Measurements from ENCODE around the gene SIPA1L3.

The SIPA1L3 gene

DNA sequence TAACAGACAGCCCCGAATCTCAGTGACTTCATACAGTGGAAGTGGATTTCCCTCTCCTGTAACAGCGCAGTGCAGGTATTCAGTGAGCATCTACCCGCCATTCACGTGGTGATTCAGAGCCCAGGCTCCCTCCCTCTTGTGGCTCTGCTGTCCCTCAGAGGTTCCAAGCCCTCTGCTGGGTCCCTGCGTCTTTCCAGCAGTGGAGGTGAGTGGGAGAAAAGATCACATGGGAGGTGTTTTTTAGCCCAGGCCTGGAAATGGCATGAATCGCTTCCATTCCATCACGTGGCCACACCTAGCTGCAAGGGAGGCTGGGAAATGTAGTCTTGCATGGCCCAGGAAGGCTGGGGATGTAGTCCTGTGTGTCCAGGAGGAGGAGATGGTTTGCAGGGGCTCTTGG lies 255.6 kb downstream of the SIPA1L3 start:
- DNase-seq = no peak

DNA sequence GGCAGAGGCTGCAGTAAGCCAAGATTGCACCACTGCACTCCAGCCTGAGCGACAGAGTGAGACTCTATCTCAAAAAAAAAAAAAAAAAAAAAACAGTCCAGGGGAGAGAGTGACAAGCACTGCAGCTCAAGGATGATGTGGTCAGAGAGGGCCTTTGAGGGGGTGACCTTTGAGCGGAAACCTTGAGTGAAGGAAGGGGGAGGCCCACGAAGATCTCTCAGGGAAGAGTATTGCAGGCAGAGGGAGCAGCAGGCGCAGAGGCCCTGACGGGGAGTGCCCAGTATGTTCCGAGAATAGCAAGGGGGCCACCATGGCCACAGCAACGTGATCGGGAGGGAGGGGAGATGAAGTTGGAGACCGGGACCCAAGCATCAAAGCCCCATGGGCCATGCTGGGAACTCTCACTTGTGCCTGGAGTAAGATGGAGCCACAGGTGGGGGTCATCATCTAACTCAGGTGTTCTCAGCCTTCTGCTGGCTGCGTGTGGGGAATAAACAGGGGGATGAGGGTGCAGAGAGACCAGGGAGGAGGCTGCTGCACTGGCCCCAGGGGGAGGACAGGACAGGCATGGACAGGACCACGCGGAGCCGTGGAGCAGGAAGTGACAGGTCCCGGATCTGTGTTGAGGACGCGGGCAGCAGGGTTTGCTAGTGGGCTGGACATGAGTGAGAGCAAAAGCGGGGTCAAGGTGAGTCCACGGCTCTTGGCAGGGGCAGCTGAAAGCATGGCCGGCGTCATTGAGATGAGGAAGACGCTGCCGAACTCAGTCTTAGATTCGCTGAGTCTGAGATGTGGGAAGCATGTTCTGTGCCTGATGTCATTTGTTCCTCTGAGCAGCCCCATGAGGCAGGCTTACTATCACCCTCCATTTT lies 256.6 kb downstream of the SIPA1L3 start:
- no peak for DNase-seq

DNA sequence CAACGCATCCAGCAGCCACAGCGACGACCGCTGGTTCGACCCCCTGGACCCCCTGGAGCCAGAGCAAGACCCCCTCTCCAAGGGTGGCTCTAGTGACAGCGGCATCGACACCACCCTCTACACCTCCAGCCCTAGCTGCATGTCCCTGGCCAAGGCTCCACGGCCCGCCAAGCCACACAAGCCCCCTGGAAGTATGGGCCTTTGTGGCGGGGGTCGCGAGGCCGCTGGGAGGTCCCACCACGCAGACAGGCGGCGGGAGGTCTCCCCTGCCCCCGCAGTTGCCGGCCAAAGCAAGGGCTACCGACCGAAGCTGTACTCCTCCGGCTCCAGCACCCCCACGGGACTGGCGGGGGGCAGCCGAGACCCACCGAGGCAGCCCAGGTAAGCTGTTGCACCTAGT lies 257.5 kb downstream of the SIPA1L3 start:
- DNase-seq = no peak

DNA sequence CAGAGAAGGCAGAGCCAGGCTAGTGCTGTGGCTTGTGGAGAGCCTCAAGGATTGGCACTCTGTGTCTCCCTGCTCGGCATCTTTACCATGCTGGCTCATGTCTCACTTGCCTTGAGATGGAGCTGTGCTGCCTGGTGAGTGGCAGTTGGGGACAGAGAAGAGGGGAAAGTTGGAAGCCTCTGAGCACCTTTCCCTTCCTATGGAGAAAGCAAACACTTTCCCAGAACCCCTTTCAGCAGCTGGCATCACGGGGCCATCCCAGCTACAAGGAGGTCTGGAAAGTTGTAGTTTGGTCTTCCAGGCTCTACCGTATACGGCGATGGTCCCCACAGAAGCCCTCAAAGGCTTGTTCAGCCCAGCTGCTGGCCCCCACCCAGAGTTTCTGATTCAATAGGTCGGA lies 258.3 kb downstream of the SIPA1L3 start:
- no peak for DNase-seq

DNA sequence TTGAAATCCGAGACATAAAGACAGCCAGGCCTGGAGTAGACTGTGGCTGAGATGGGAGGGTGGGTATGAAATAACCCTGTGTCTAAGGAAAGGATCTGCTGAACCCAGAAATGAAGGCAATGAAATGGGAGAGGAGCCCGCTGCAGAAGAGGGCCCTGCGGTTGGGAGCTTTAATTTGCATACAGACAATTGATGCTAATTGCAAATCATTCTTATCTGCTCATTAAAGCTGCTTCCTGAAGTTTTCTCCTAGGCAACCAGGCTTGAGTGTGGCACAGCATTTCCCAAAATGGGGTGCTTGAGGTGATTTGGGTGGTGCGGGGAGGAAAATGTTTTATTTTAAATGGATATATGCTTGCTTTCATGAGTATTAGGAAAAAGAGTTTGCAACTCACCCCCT lies 261.6 kb downstream of the SIPA1L3 start:
- no peak for DNase-seq

DNA sequence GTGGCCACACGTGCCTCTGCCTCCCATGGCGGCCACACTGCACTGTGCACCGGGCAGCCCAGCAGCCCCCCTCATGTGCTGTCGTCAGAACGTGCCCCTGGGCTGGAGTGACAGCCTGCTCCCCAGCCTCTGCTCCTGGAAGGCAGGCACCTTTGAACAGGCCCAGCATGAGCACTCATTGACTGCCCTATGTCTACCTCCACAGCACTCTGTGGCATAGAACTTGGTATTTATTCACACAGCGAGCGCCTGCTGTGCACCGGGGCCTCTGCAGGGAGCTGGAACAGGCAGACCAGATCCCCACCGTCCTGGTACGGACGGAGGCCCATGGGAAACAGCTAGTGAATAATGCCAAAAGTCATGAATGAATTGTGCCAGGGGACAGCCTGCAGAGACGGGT lies 263.3 kb downstream of the SIPA1L3 start:
- no peak for DNase-seq

DNA sequence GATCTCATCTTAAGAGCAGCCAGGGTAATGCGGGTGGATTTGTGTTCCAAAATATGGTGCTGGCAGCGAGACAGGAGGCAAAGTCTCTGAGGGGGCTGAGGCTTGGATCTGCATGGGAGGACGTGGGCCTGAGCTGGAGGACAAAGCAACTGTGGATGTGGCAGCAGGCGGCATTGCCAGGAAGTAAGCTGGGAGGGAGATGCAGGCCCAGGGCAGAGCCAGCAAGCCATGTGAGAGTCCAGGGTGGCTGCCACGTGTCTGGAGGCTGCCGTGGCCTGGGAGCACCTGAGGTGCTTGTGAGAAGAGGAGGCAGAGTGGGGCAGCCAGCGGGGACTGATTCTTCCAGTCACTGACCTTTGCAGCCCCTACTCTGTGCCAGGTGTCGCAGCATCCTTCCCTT lies 265.0 kb downstream of the SIPA1L3 start:
- no peak for DNase-seq

DNA sequence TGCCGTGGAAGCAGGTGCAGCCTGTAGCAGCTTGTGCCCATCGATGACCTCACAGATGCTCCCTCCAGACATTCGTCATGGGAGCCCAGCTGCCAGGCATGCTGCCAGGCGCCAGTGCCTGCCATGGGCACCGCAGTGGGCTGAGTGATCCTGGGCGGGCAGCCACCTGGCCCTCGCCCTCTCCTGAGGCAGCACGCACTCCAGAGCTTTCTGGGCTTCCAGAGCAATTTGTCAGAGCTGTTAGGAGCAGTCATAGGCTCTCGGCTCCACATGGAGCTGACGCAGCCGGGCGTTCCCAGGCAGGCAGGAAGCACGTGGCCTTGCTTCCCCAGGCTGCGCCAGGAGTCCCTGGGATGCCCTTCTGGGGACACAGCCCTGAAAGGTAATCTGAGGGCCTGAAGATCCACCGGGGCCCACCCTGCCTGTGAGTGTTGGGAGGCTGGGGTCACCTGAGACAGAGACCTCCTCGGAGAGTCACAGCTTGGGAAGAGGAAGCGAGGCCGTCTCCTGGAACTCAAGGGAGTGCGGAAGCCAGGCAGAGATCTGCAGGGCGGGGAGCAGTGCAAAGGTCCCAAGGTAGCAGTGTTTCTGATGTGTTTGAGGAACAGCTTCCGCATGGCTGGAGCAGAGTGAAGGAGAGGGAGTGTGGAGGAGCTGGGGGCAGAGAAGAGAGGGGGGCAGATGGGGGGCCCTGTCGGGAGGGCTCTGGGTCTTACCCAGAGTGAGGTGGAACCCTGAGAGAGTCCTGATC lies 266.5 kb downstream of the SIPA1L3 start:
- DNase-seq = no peak

DNA sequence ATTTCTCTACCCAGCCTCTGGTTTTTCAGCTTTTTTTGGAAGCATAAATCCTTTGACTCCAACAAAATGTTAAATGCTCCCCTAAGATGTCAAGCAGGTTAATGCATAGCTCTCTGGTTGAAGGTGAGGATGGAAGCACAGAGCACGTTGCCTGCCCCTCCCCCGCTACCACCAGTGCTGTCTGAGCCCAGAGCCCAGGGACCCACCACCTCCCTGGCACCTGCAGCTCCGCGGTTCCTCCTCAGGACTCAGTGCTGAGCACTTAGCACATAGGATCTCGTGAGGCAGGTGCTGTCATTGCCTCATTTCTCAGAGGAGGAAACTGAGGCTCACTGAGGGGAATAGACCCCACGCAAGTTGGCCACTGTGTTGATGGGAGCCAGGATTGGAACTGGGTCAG lies 268.4 kb downstream of the SIPA1L3 start:
- no peak for DNase-seq

DNA sequence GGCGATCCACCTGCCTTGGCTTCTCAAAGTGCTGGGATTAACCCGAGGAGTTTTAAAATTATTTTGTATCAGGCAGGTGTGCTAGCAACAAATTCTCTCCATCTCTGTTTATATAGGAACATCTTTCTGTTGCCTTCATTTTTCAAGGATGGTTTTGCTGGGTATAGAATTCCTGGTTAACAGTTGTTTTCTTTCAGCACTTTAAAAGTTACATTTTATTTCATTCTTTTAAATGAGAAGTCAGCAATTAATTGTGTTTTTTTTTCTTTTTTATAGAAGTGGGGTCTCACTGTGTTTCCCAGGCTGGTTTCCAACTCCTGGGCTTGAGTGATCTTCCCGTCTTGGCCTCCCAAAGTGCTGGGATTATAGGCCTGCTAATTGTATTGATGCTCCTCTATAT lies 273.1 kb downstream of the SIPA1L3 start:
- DNase-seq = no peak

DNA sequence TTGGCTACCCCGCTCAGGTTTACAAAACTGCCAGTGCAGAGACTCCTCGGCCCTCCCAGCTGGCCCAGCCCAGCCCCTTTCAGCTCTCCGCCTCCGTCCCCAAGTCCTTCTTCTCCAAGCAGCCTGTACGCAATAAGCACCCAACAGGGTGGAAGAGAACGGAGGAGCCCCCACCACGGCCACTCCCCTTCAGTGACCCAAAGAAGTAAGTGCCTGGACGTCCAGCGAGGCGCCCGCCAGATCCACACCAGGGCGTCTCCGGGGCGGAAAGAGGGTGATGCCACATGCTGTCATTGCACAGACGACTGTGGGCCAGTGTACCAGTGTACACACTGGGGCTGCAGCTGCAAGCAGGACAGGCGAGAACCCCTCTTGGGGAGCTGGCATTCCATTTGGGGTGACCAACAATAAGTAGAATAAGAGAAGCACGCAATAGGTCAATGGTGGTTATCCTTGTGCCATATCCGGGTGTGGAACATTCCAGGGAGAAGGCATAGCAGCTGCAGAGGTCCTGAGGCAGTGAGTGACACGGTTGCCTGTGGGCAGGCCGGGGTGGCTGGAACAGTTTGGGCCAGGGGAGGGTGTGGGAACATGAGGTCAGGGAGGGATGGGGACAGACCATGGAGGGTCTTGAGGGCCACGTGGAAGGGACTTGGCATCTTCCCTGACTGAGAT lies 275.7 kb downstream of the SIPA1L3 start:
- DNase-seq = no peak

DNA sequence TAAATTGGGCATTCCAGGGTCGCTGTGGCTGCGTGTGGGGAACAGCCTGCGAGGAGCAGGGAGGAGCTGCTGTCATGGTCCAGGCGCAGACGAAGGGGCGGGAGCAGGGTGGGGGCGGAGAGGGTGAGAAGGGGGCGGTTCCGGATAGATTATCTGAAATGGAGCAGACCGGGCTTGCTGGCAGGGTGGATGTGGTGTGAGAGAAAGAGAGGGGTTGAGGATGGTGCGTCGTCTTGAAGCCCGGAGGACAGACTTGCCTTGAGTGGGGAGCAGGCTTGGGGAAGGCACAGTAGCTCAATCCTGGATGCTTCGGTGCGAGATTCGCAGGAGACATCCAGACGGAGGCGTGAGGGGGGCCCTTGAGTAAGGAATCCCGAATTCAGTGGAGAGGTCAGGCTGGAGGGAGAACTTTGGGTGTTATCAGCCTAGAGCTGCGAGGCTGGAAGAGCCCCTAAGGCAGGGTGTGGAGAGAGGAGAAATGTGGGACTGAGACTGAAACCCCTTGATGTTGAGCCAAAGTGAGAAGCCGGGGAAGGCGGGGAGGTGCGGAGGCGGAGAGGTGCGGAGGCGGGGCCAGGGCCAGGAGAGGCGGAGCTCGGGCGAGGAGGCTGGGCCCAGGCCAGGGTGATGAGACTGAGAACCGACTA lies 276.4 kb downstream of the SIPA1L3 start:
- no peak for DNase-seq

DNA sequence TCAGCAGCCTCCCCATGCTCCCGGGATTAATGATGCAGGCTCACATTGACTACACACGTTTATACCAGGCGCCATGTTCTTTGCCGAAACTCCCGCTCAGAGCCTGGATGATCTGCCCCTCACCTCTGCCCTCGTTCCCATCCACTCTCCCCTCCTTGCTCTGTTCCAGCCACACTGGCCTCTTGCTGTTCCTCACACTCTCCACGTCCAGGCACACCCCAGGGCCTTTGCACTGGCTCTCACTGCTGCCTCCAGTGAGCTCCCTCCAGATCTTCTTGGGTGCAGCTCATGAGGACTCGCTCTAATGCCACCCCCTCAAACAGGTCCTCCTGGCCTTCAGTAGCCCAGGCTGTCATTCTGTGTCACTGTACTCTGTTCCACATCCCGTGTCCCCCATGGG lies 277.8 kb downstream of the SIPA1L3 start:
- no peak for DNase-seq

DNA sequence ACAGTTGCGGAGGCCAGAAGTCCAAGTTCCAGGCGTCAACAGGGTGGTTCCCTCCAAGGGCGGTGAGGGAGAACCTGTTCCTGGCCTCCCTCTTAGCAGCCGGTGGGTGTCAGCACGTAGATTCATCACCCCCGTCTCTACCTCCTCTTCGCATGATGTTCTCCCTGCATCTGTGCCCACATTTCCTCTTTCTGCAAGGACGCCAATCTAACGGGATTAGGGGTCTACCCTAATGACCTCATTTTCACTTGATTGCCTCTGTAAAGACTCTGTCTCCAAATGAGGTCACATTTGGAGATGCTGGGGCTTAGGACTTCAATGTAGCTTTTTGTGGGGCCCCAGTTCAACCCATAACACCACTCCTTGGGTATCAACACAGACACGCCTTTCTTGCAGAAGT lies 278.6 kb downstream of the SIPA1L3 start:
- DNase-seq = no peak

DNA sequence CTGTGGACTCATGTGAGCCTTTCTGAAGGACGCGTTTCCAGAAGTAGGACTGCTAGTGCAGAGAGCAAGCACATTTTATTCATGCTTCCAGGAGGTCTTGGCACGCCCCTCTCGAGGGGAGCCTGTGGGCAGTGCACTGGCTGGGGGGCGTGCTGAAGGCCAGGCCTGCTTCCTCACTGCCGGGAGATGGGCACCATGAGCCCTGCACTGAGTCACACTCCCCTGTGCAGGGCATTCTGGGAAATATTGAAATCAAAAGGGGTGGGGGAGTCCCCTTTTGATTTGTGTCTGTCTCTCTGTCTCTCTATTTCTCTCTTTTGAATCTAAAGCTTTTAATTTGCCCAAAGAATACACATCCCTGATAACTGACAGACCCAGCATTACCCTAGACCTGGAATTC lies 283.1 kb downstream of the SIPA1L3 start:
- DNase-seq = no peak

DNA sequence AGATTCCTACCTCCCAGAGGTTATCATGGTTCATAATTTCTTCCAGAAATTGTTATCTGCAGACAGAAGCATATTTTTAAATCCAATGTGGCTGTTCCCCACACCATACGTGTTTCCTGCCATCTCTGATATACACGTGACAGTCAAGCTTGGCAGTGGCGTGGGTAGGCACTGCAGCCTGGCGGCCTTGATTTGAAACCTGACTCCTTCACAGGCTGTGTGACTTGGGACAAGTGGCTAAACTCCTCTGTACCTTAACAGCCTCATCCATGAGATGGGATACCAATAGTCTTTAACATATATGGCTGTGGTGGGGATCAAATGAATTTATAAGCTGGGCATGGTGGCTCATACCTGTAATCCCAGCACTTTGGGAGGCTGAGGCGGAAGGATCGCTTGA lies 283.8 kb downstream of the SIPA1L3 start:
- no peak for DNase-seq

DNA sequence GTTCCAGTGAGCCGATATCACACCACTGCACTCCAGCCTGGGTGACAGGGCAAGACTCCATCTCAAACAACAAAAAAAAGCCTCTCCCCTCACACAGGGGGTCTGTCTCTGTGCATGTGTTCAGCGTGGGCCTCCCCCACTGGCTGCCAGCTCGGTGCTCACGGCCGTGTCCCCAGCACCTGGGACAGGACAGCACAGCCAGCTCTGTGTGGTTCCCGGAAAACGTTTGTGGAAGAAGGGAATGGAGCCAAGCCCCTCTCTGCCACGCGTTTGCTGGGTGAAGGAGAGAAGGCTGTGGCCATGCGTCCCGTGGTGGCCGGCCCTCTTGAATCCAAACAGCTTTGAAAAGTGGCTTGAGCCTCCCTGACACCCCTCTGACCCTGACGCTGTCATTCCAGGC lies 284.7 kb downstream of the SIPA1L3 start:
- no peak for DNase-seq

DNA sequence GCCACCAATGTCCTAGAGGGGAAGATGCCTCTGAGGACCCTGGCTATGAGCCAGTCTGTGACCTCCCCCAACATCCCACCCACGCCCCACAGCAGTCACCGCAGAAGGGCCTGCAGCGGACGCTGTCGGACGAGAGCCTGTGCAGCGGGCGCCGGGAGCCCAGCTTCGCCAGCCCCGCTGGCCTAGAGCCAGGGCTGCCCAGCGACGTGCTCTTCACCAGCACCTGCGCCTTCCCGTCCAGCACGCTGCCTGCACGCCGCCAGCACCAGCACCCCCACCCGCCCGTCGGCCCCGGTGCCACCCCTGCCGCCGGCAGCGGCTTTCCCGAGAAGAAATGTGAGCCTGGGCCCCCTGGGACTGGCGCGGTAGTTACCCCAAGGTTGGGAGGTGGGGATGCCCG lies 286.4 kb downstream of the SIPA1L3 start:
- no peak for DNase-seq

DNA sequence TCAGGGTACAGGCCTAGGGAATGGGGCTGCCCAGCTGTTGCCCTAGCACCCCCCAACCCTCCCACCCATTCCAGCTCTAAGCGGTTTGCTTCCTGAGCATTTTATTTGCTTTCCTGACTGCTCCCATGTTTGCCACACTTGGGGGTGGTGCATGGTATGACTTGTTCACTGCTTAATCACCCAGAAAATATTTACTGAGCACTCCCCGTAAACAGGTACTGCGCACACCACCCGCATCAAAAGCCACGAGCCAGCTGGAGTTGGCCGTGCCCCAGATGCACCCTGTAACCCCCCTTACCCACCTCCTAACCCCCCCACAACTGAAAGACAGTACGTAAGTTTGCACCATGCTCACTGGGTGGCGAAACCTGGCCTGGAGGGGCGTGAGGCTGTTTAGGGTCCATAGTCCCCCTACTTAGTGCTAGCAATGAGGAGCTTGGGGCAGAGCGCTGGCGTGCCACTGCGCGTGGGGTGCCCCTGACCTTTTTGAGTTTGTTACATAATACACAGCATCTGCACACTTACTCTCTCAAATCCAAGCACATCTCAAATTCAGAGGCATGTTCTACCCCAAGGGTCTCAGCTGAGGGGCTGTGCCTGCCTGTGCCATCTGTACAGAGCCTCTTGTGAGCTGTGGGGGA lies 287.2 kb downstream of the SIPA1L3 start:
- no peak for DNase-seq

DNA sequence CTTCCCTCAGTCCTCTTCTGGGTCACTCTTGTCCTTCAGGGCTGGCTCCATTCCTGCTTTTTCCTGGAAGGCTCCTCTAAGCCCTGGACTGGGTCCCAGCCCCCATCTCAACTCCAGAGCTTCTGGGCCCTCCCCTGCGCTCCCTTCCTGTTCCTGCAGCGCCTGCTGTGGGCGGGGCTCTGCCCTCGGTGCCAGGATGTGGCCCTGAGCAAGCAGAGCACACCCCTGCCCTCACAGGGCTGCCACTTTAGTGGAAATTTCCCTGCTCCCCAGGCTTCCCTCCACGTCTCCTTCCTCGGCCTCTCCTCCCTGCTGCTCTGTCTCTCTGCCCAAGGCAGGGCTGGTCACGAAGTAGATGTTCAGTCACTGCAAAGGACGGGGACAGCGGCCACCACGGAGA lies 288.2 kb downstream of the SIPA1L3 start:
- no peak for DNase-seq

DNA sequence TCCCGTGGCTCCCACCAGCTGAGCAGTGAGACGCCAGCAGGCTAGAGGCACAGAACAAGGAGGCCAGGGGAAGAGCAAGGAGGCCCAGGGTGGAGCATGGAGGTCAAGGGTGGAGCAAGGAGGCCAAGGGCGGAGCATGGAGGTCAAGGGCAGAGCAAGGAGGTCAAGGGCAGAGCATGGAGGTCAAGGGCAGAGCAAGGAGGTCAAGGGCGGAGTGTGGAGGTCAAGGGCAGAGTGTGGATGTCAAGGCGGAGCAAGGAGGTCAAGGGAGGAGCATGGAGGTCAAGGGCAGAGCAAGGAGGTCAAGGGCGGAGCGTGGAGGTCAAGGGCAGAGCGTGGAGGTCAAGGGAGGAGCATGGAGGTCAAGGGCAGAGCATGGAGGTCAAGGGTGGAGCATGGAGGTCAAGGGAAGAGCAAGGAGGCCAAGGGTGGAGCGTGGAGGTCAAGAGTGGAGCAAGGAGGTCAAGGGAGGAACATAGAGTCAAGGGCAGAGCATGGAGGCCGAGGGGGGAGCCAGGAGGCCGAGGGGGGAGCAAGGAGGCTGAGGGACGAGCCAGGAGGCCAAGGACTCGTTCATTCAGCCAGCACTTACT lies 289.3 kb downstream of the SIPA1L3 start:
- DNase-seq = no peak

DNA sequence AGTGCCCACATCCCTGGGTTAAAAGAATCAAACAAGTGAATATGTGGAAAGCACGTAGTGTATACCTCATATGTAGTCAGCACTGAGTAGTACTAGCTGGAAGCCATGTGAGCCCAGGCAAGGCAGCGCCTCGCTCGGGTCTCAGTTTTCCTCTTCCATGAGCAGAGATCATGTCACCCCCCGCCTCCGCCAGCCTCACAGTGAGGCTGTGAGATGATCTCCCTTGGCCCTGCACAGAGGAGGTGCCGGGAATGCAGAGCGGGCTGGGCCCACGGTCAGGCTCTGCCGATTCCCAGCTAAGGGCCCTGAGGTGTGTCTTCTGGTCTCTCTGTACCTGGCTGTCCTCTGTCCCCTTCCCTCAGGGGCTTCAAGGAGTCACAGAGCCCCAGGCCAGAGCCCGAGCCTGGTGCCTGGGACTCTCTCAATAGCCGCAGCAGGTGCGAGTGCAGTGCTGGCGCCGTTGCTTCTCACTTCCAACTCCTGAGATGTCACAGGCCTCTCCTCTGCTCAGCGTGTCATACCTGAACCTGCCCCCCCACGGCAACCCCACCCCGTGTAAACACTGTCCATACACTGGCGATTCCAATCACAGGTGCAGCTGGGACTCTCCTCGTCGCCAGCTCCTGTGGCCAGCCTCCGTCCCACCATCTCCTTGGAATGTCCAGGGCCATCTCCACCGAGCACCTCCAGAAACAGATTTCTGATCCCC lies 290.1 kb downstream of the SIPA1L3 start:
- no peak for DNase-seq

All from cortex of kidney (tissue), 1 donor.